HTR-8/SVneo (cell line): ENCODE measurements around the gene GRIK3.
"Not testable (repeated sequence)": the region's sequence is repeated elsewhere in the genome, so short reads cannot be mapped to it uniquely, and the experiment has no call there.

ENCODE experiments used
- DNase-seq: peaks from one replicate; pipeline ENCODE4 v3.0.0; 2011; ENCODE audit warnings: low spot score, mixed read lengths; ENCODE audit not compliant: insufficient read length
- FAIRE-seq: peaks from 2 replicates; lab custom pipeline; 2011; peaks lifted over from hg19 to GRCh38; lab: Jason Lieb, UNC

Gene GRIK3

GRCh38 chr1:36913484-36914060 lies 120.7 kb downstream of the GRIK3 start:
- DNase-seq = no peak
- no peak for FAIRE-seq

- FAIRE-seq (no peak), DNase-seq (no peak)
These were observed 121.3 kb downstream of the GRIK3 start for GRCh38 chr1:36913016-36913415.

DNA sequence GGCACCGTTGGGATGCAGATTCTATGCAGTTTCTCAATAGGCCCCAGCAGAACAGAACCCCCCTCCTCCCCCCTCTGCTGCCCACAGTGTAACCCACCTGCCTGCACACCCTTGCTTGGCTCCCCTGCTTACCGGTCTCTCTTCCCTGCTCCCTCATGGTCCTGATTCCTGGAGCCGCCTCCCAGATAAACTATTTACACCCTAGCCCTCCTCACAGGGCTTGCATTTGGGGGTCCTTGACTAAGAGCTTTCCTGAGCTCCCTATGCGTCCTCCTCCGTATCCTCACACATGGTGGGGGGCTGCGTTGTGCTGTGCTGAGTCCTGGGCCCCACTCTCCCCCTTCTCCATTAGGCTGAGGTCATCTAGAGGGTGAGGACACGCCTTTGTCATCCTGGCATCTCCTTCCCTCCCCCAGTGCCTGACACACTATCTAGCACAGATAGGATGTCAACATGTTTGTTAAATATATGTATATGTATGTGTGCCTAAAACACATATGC lies 121.9 kb downstream of the GRIK3 start:
- no peak for DNase-seq
- FAIRE-seq = no peak

GRCh38 chr1:36911561-36912364 lies 122.6 kb downstream of the GRIK3 start:
- no peak for DNase-seq
- no peak for FAIRE-seq

DNA sequence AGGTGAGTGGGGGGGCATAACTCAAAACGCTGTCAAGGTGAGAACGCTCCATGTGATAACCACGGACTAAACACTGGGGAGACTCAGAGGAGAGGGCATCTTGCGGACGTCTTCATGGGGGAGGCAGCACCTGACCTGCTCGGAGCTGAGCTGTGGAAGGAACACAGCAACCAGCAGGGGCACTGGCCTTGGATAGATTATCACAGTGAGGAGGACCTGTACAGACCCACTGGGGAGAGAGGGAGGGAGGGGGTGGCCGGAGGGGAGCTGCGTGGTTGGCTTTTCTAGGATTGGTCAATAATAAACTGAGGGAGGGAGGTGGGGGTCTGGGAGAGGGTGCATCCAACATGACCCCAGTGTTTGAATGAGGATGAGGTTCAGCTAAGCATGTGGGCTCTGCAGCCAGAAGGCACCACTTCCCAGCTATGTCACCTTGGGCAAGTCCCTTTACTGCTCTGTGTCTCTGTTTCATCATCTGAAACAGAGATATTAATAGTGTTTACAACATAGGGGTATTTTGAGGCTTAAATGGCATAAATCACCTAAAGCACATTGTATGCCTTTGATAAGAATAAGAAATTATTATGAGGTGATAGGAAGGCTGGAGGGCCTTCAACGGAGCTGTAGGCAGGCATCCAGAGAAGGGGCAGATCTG lies 123.3 kb downstream of the GRIK3 start:
- DNase-seq = no peak
- FAIRE-seq = no peak

DNA sequence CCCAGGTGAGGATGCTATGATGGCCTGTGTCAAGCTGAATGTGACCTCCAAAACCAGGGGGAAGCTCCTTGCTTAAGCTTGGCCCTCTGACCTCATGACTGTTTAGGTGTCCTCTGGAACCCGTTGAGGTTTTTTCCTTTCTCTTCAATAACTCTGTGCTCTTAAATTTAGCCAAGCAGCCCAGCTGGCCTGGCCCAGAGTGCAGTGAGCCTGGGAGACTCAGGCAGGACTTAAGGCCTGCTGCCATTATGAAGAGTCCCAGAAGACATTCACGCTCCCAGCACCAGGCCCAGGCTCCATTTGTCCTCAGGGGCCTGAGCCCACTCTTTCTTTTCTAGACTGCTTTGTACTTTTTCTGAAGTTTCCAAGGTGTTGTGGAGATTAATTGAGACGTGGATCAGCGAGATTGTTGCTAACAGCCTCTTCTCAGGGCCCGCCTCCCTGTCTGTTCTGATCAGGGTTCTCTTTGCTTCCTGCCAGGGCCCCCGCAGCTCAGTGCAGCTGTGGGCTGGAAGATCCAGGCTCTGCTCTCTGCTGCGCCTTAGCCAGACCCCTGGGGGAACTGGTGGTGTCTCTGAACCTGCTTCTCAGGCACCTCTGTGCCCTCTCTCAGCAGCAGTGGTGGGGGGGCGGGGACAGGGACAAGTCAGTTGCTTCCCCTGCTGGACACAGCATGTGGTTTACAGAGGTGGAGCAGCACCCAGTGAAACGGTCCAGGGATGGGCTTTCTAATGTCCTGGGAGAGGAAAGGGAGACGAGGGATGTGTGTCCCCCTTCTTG lies 124.2 kb downstream of the GRIK3 start:
- FAIRE-seq (no peak), DNase-seq (no peak)

- DNase-seq, FAIRE-seq: not testable (repeated sequence)
These were observed 125.0 kb downstream of the GRIK3 start for GRCh38 chr1:36909359-36909758.

GRCh38 chr1:36908096-36908495 lies 126.2 kb downstream of the GRIK3 start:
- no peak for FAIRE-seq
- DNase-seq = no peak

DNA sequence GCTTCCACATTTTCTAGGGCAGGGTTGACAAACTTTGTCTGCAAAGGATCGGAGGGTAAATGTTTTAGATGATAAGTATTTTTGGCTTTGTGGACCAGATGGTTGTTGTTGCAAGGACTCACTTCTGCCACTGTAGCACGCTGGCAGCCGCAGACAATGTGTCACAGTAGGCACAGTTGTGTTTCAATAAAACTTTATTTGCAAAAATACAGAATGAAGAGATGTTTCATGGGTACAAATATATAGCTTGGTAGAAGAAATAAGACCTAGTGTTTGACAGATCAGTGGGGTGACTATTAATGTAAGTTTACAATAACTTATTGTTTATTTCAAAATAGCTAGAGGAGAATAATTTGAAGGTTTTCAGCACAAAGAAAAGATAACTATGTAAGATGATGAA lies 127.8 kb downstream of the GRIK3 start:
- no peak for DNase-seq
- no peak for FAIRE-seq

DNA sequence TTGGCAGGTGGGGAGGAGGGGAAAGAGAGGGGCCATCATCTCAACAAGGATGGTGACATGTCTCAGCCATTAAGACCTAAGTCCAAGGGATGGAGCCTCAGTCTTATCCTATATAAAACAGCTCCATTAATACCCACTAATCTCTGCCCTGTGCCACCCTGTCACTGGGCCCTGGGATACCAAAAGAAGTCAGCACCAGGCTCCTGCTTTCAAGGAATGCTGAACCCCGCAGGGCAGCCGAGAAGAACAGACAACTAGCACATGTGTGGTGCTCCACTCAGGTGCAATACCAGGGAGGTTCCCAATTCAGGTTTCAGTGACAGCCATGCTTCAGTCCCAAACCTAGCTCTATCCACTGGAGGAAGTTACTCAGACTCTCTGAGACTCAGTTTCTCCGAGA lies 128.4 kb downstream of the GRIK3 start:
- no peak for FAIRE-seq
- no peak for DNase-seq

GRCh38 chr1:36900128-36900527 lies 134.2 kb downstream of the GRIK3 start:
- FAIRE-seq (no peak), DNase-seq (no peak)

GRCh38 chr1:36897813-36898212 lies 136.5 kb downstream of the GRIK3 start:
- not testable (repeated sequence) for FAIRE-seq, DNase-seq

DNA sequence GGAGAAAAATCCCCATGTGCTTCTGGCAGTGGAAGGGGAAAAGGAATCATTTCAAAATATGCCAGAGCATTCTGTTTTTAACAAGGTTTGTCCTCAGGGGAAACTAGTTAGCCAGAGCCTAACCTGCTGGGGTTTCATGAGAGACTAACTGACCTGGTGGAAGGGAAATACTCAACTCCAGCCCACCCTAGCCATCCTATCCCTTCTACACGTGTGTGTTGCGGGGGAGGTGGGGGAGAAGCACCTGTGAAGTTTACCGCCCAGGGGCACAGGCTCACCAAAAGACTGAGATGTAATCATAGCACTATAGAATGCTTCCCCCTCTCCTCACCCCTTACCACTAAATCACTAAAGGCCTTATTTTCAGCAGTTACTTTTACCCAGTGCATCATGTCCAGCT lies 139.5 kb downstream of the GRIK3 start:
- DNase-seq (no peak), FAIRE-seq (no peak)

- FAIRE-seq (no peak), DNase-seq (no peak)
These were observed 143.5 kb downstream of the GRIK3 start for GRCh38 chr1:36890776-36891175.

DNA sequence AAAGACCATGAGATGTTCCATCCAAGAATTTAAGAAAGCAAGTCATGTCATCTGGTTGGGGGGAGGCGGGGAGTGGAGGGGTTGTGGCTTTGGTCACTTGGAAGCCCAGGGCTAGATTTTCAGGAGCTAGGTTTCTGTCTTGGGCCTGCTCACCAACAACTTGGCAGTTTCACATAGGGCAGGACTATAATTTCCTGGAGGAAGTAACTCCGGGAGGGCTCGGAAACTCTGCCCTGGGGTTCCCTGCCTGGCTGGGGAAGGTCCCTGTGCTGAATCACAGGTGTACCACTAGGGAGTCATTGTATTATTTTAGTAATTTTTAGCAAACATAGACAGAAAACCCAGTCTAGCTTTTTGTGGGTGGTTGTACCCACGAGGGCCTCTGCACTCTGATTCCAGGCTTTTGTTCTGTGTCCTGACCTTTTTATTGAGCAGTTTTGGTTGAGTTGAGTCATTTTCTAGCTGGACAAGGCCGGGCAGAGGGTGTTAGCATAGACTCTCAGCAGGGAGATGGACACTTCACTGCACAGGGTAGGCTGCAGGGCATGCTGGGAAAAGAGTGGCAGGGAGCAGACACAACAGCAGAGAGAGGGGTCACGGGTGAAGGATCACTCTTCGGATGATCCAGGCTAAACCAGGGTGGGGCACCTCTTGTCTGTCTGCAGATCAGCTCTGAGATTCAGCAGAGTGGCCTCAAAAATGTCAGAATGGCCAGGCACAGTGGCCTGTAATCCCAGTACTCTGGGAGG lies 144.7 kb downstream of the GRIK3 start:
- no peak for FAIRE-seq
- DNase-seq = no peak

- DNase-seq = no peak
These were observed 145.4 kb downstream of the GRIK3 start for GRCh38 chr1:36888811-36889477.

GRCh38 chr1:36885540-36886357 lies 148.6 kb downstream of the GRIK3 start:
- no peak for DNase-seq
- FAIRE-seq = no peak

More at GRCh38 chr1:36888811-36889477, 145.4 kb downstream of the GRIK3 start:
- FAIRE-seq = no peak

- no peak for DNase-seq
- FAIRE-seq = no peak
These were observed 149.5 kb downstream of the GRIK3 start for GRCh38 chr1:36884801-36885200.
